HEK293 (cell line): ENCODE results near the gene RHOB.

Source experiments
- CTCF ChIA-PET: fragments of 350-600 bp; formaldehyde crosslinking; extraction: SDS; loops from one replicate; lab custom pipeline; 2021; ENCODE audit warnings: antibody characterized with exemption; lab: Yijun Ruan, JAX
- POLR2A ChIA-PET: fragments of 300-600 bp; formaldehyde crosslinking; extraction: SDS; loops from one replicate; lab custom pipeline; 2020; ENCODE audit warnings: antibody characterized with exemption, inconsistent platforms; lab: Yijun Ruan, JAX
- H3K27ac ChIP-seq: fragments of 200-500 bp; sonication (Bioruptor generic); 2 replicates; pipeline ENCODE4 v1.5.1; 2014; ENCODE audit warnings: low read depth, low read length, control low read depth, inconsistent platforms; ENCODE audit errors: extremely low read depth
- H3K36me3 ChIP-seq, 2 experiments: fragments of 200-500 bp in 1 of 2; sonication (Bioruptor generic) in 1 of 2; 1 replicate in 1 of 2; 2 replicates in 1 of 2; pipeline ENCODE4 v1.5.1; 2014 to 2017; ENCODE audit warnings: inconsistent platforms in 2 of 2, low read length in 2 of 2; ENCODE audit not compliant: control insufficient read depth in 2 of 2, insufficient read depth in 1 of 2
- H3K4me1 ChIP-seq: fragments of 200-500 bp; sonication (Bioruptor generic); 2 replicates; pipeline ENCODE4 v1.5.1; 2014; ENCODE audit warnings: mild to moderate bottlenecking, low read length, inconsistent platforms; ENCODE audit not compliant: control insufficient read depth, insufficient read depth
- H3K4me3 ChIP-seq: 2 replicates; pipeline ENCODE4 v1.5.1; 2011; ENCODE audit warnings: low read depth, mild to moderate bottlenecking, control low read depth, low read length, moderate library complexity
- H3K9me3 ChIP-seq: fragments of 200-500 bp; sonication (Bioruptor generic); 2 replicates; pipeline ENCODE4 v1.5.1; 2014; ENCODE audit warnings: low read depth, low read length, inconsistent platforms; ENCODE audit not compliant: control insufficient read depth, insufficient read depth
- FEZF1 ChIP-seq: fragments of 450-650 bp; formaldehyde crosslinking; IDR thresholded peaks from 2 replicates; pipeline ENCODE4 v1.5.1; 2016; ENCODE audit warnings: missing biosample characterization, missing genetic modification characterization
- HIC1 ChIP-seq: fragments of 450-650 bp; formaldehyde crosslinking; IDR thresholded peaks from 2 replicates; pipeline ENCODE4 v1.5.1; 2016; ENCODE audit warnings: missing biosample characterization, missing genetic modification characterization
- ZFP37 ChIP-seq: fragments of 450-650 bp; formaldehyde crosslinking; IDR thresholded peaks from 2 replicates; pipeline ENCODE4 v1.5.1; 2016; ENCODE audit warnings: missing biosample characterization, missing genetic modification characterization
- ZNF10 ChIP-seq: fragments of 450-650 bp; formaldehyde crosslinking; IDR thresholded peaks from 2 replicates; pipeline ENCODE4 v1.5.1; 2017; ENCODE audit warnings: missing biosample characterization, missing genetic modification characterization
- ZNF148 ChIP-seq: fragments of 450-650 bp; formaldehyde crosslinking; IDR thresholded peaks from 2 replicates; pipeline ENCODE4 v1.5.0; 2017; ENCODE audit warnings: missing biosample characterization, missing genetic modification characterization, borderline replicate concordance
- ZNF18 ChIP-seq: fragments of 450-650 bp; formaldehyde crosslinking; IDR thresholded peaks from 2 replicates; pipeline ENCODE4 v1.5.1; 2016; ENCODE audit warnings: missing biosample characterization, missing genetic modification characterization
- ZNF211 ChIP-seq: fragments of 450-650 bp; formaldehyde crosslinking; IDR thresholded peaks from 2 replicates; pipeline ENCODE4 v1.5.1; 2016; ENCODE audit warnings: low read depth, missing biosample characterization, missing genetic modification characterization
- ZNF26 ChIP-seq: fragments of 450-650 bp; formaldehyde crosslinking; IDR thresholded peaks from 2 replicates; pipeline ENCODE4 v1.5.1; 2016; ENCODE audit warnings: missing biosample characterization, missing genetic modification characterization
- ZNF274 ChIP-seq, 2 experiments: fragments of 200-500 bp in 1 of 2; fragments of 450-650 bp in 1 of 2; sonication (Bioruptor generic) in 1 of 2; formaldehyde crosslinking in 1 of 2; IDR thresholded peaks; 2 replicates each; pipeline versions ENCODE4 v1.5.1 to v1.6.1; 2014 to 2016; ENCODE audit warnings: borderline replicate concordance in 1 of 2, inconsistent platforms in 1 of 2, low read length in 1 of 2, missing biosample characterization in 1 of 2, missing genetic modification characterization in 1 of 2
- ZNF530 ChIP-seq: fragments of 450-650 bp; formaldehyde crosslinking; IDR thresholded peaks from 2 replicates; pipeline ENCODE4 v1.5.1; 2016; ENCODE audit warnings: low read depth, missing biosample characterization, missing genetic modification characterization
- ZNF544 ChIP-seq: fragments of 450-650 bp; formaldehyde crosslinking; IDR thresholded peaks from 2 replicates; pipeline ENCODE4 v1.5.0; 2017; ENCODE audit warnings: missing biosample characterization, missing genetic modification characterization
- ZNF555 ChIP-seq: fragments of 450-650 bp; formaldehyde crosslinking; conservative IDR thresholded peaks from 2 replicates; pipeline ENCODE4 v1.5.1; 2017; ENCODE audit warnings: missing biosample characterization, mild to moderate bottlenecking, missing genetic modification characterization, inconsistent platforms
- ZNF600 ChIP-seq: fragments of 450-650 bp; formaldehyde crosslinking; IDR thresholded peaks from 2 replicates; pipeline ENCODE4 v1.5.1; 2016; ENCODE audit warnings: missing biosample characterization, missing genetic modification characterization
- ZNF692 ChIP-seq: fragments of 450-650 bp; formaldehyde crosslinking; IDR thresholded peaks from 2 replicates; pipeline ENCODE4 v1.5.1; 2016; ENCODE audit warnings: missing biosample characterization, missing genetic modification characterization
- ZSCAN18 ChIP-seq: fragments of 450-650 bp; formaldehyde crosslinking; IDR thresholded peaks from 2 replicates; pipeline ENCODE4 v1.5.1; 2016; ENCODE audit warnings: missing biosample characterization, missing genetic modification characterization

The RHOB gene

GRCh38 chr2:20456116-20456571 is 9.3 kb downstream of the RHOB start:
- POLR2A ChIA-PET, result no interaction called here
- Histone ChIP-seq H3K36me3 (no peaks in the 10 kb centered on the region), H3K27ac (no peak overlapping the region), H3K4me3 (no peak overlapping the region), H3K9me3 (no peaks in the 10 kb centered on the region), H3K4me1 (no peaks in the 10 kb centered on the region)
- CTCF ChIA-PET, result interaction anchor here (0.6 to 1.4 kb wide), 4 partner anchors 8 to 178 kb away, joined by 3 to 10 read pairs (median 3); no protein-coding TSS in a partner anchor
- TF ChIP-seq ZNF600 (no peak), ZNF544 (tag by site-specific recombination) (no peak), ZNF10 (tag by site-specific recombination) (no peak)

- Histone ChIP-seq H3K4me1 (no peaks in the 10 kb centered on the region), H3K4me3 (no peak overlapping the region), H3K27ac (no peak overlapping the region), H3K36me3 (no peaks in the 10 kb centered on the region), H3K9me3 (no peaks in the 10 kb centered on the region)
- TF ChIP-seq ZNF26 (tag by site-specific recombination) (no peak), ZFP37 (tag by site-specific recombination) (no peak), HIC1 (tag by site-specific recombination) (no peak), ZNF555 (tag by site-specific recombination) (no peak), ZNF18 (tag by site-specific recombination) (no peak), ZNF530 (no peak)
- CTCF ChIA-PET, result interaction anchor here (0.6 to 1.1 kb wide), 6 partner anchors 9 to 186 kb away, joined by 3 to 6 read pairs (median 3); no protein-coding TSS in a partner anchor
- POLR2A ChIA-PET, result interaction anchor here (2.3 kb wide), 1 partner anchor 10 kb away, joined by 15 read pairs; the partner anchor contains the start of gene RHOB
Measured at GRCh38 chr2:20456636-20457426, 10.0 kb downstream of the RHOB start.

GRCh38 chr2:20457661-20458630 is 11.1 kb downstream of the RHOB start:
- POLR2A ChIA-PET, result interaction anchor here (1.7 to 2.3 kb wide), 2 partner anchors 11 to 160 kb away, joined by 4 to 15 read pairs; partner anchors contain the start of gene RHOB
- no peak overlapping the region for H3K27ac ChIP-seq
- TF ChIP-seq ZSCAN18 (tag by site-specific recombination), result no peak
- TF ChIP-seq ZNF274 (IDR thresholded peaks at IDR 0.05; ENCODE audit: low read length), result no peak
- TF ChIP-seq ZNF274 (tag by site-specific recombination; IDR thresholded peaks at IDR 0.05; ENCODE audit: borderline replicate concordance), result no peak
- no peak for TF ChIP-seq ZNF692 (tag by site-specific recombination)
- no peak for TF ChIP-seq ZNF148
- no peak for TF ChIP-seq ZNF211
- TF ChIP-seq FEZF1 (tag by site-specific recombination), result no peak

More at GRCh38 chr2:20457661-20458630, 11.1 kb downstream of the RHOB start:
- no peaks in the 10 kb centered on the region for H3K4me1 ChIP-seq
- H3K4me3 ChIP-seq, result no peak overlapping the region
- CTCF ChIA-PET, result interaction anchor here (0.6 to 1.1 kb wide), 3 partner anchors 94 to 185 kb away, joined by 3 to 6 read pairs (median 4); no protein-coding TSS in a partner anchor
- H3K36me3 ChIP-seq, result no peaks in the 10 kb centered on the region
- H3K9me3 ChIP-seq, result no peaks in the 10 kb centered on the region
